ENCODE results near the gene ACSS1.

The ACSS1 gene

GRCh38 chr20:25058847-25059810 is 1.2 kb upstream of the ACSS1 start:
- no peak for DNase-seq

- DNase-seq: peak; percentile 76
Measured at GRCh38 chr20:25057234-25058050, 497 bp downstream of the ACSS1 start.

GRCh38 chr20:25056690-25057233 is 1.2 kb downstream of the ACSS1 start:
- DNase-seq: no peak

- DNase-seq: peak; percentile 11
Measured at GRCh38 chr20:25055711-25056495, 2.0 kb downstream of the ACSS1 start.

- no peak for DNase-seq
Measured at GRCh38 chr20:25054995-25055629, 2.8 kb downstream of the ACSS1 start.

- no peak for DNase-seq
Measured at GRCh38 chr20:25054096-25054820, 3.7 kb downstream of the ACSS1 start.

- DNase-seq: no peak
Measured at GRCh38 chr20:25053255-25054031, 4.5 kb downstream of the ACSS1 start.

- no peak for DNase-seq
Measured at GRCh38 chr20:25052255-25053194, 5.4 kb downstream of the ACSS1 start.

- no peak for DNase-seq
Measured at GRCh38 chr20:25051386-25052155, 6.4 kb downstream of the ACSS1 start.

GRCh38 chr20:25050501-25051350 is 7.2 kb downstream of the ACSS1 start:
- no peak for DNase-seq

- no peak for DNase-seq
Measured at GRCh38 chr20:25050082-25050481, 7.9 kb downstream of the ACSS1 start.

- DNase-seq: no peak
Measured at GRCh38 chr20:25049261-25050060, 8.5 kb downstream of the ACSS1 start.

GRCh38 chr20:25048519-25048952 is 9.4 kb downstream of the ACSS1 start:
- DNase-seq: no peak

GRCh38 chr20:25047766-25048165 is 10.2 kb downstream of the ACSS1 start:
- no peak for DNase-seq

- no peak for DNase-seq
Measured at GRCh38 chr20:25046736-25047666, 10.9 kb downstream of the ACSS1 start.

Measured in stimulated activated CD4-positive, alpha-beta T cell treated with anti-CD3 and anti-CD28 coated beads, Interleukin-4, amount 100 ng/mL, for 24 hours (primary cell).